PC-9 (cell line): ENCODE results near the gene FGF14.

Experiments
- EZH2 ChIP-seq: fragments of 200-600 bp; sonication (generic); IDR thresholded peaks from 2 replicates; pipeline ENCODE4 v1.8.0; 2017; ENCODE audit warnings: antibody characterized with exemption, low read depth
- TF ChIP-seq, protein P1 (sequence below): fragments of 200-600 bp; sonication (generic); conservative IDR thresholded peaks from 2 replicates; pipeline ENCODE4 v1.6.1; 2017; ENCODE audit warnings: mixed run types, antibody characterized with exemption, mild to moderate bottlenecking, moderate library complexity

DNA sequence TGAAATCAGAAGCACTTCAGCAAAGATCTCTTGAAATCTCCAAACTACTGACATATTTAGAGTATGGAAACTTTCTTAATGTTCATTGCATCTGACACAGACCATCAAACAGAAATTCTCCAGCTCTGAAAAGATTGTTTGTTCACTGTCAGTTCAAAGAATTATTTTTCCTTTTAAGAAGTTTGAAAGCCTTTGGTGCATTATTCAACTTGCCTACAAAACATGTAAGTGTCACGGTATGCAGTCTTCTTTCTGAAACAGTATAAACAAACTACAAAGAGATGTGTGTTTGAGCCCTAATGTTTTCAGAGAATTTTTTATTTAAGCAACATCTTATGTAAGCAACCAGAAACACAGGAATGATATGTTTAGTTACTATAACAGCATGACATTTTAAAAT lies 125.4 kb downstream of the FGF14 start:
- TF ChIP-seq, protein P1, sequence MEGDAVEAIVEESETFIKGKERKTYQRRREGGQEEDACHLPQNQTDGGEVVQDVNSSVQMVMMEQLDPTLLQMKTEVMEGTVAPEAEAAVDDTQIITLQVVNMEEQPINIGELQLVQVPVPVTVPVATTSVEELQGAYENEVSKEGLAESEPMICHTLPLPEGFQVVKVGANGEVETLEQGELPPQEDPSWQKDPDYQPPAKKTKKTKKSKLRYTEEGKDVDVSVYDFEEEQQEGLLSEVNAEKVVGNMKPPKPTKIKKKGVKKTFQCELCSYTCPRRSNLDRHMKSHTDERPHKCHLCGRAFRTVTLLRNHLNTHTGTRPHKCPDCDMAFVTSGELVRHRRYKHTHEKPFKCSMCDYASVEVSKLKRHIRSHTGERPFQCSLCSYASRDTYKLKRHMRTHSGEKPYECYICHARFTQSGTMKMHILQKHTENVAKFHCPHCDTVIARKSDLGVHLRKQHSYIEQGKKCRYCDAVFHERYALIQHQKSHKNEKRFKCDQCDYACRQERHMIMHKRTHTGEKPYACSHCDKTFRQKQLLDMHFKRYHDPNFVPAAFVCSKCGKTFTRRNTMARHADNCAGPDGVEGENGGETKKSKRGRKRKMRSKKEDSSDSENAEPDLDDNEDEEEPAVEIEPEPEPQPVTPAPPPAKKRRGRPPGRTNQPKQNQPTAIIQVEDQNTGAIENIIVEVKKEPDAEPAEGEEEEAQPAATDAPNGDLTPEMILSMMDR: no peak
- no peak for TF ChIP-seq EZH2
